Muscle layer of colon (tissue), 2 donors: Measurements from ENCODE around the gene PRRT2.

ENCODE experiments used
- H3K27ac ChIP-seq: one replicate; pipeline ENCODE4 v1.7.0; 2013; ENCODE audit warnings: low read depth, mild to moderate bottlenecking, low read length, moderate library complexity
- H3K27me3 ChIP-seq, 2 donors: one replicate each; pipeline ENCODE4 v1.7.0; 2013; ENCODE audit warnings: low read length in 2 of 2, mild to moderate bottlenecking in 2 of 2; ENCODE audit not compliant: insufficient read depth in 2 of 2, control insufficient read depth in 1 of 2
- H3K36me3 ChIP-seq: one replicate; pipeline ENCODE4 v1.7.0; 2013; ENCODE audit warnings: mild to moderate bottlenecking, low read length; ENCODE audit not compliant: insufficient read depth
- H3K4me1 ChIP-seq: one replicate; pipeline ENCODE4 v1.7.0; 2013; ENCODE audit warnings: mild to moderate bottlenecking, low read length; ENCODE audit not compliant: insufficient read depth
- H3K4me3 ChIP-seq, 2 donors: one replicate each; pipeline ENCODE4 v1.7.0; 2013; ENCODE audit warnings: low read length in 2 of 2, low read depth in 1 of 2, mild to moderate bottlenecking in 1 of 2, moderate library complexity in 1 of 2
- H3K9ac ChIP-seq: one replicate; pipeline ENCODE4 v1.7.0; 2013; ENCODE audit warnings: low read length
- H3K9me3 ChIP-seq: one replicate; pipeline ENCODE4 v1.7.0; 2013; ENCODE audit warnings: mild to moderate bottlenecking, low read length
- donor health status: abdominal sarcoma.
- donor health status: Adenocarcinoma of cecum.

Gene PRRT2

DNA sequence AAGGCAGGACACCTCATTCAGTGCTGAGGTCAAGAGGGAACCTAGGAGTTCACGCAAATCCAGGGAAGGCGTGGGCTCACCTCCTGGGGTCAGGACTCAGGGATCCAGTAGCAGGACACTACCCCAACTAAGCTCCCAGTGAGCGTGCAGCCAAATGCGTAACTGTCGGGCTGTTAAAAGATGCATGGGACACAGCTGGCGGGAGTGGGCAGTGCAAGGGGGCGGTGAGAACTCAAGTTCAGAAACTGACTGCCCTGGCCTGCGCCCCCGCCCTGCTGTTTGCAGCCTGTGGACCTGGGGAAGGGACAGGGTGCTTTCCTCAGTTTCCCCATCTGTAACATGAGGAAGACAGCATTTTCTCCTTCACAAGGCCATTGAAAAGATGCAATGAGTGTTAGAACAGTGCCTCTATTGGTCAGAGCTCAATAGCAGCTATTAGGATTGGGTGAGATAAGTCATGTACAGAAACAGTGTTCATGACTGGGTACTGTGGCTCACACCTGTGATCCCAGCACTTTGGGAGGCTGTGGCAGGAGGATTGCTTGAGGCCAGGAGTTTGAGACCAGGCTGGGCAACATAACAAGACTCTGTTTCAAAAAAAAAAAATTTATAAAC is 30.8 kb downstream of the PRRT2 start:
- Histone ChIP-seq H3K4me3 (no peak overlapping the region), H3K9me3 (no peaks in the 10 kb centered on the region), H3K9ac (no peak overlapping the region), H3K27ac (no peak overlapping the region), H3K4me1 (no peaks in the 10 kb centered on the region), H3K27me3 (no peaks in the 10 kb centered on the region), H3K36me3 (peaks cover 64% of the 10 kb centered on the region)

- no peak overlapping the region for H3K4me3 ChIP-seq
- H3K9ac ChIP-seq: no peak overlapping the region
- no peaks in the 10 kb centered on the region for H3K4me1 ChIP-seq
- peaks cover 56% of the 10 kb centered on the region for H3K36me3 ChIP-seq
- no peaks in the 10 kb centered on the region for H3K27me3 ChIP-seq
- no peaks in the 10 kb centered on the region for H3K9me3 ChIP-seq
- H3K27ac ChIP-seq: no peak overlapping the region
Measured at GRCh38 chr16:29843931-29844330, 31.9 kb downstream of the PRRT2 start.

GRCh38 chr16:29844575-29845331 is 32.8 kb downstream of the PRRT2 start:
- no peak overlapping the region for H3K4me3 ChIP-seq
- H3K27me3 ChIP-seq: no peaks in the 10 kb centered on the region
- H3K4me1 ChIP-seq: no peaks in the 10 kb centered on the region
- peaks cover 54% of the 10 kb centered on the region for H3K36me3 ChIP-seq
- no peak overlapping the region for H3K9ac ChIP-seq
- no peaks in the 10 kb centered on the region for H3K9me3 ChIP-seq
- no peak overlapping the region for H3K27ac ChIP-seq

GRCh38 chr16:29845656-29846055 is 33.7 kb downstream of the PRRT2 start:
- H3K36me3 ChIP-seq: peaks cover 45% of the 10 kb centered on the region
- H3K27me3 ChIP-seq: no peaks in the 10 kb centered on the region
- no peak overlapping the region for H3K27ac ChIP-seq
- no peak overlapping the region for H3K9ac ChIP-seq
- H3K4me1 ChIP-seq: no peaks in the 10 kb centered on the region
- no peaks in the 10 kb centered on the region for H3K9me3 ChIP-seq
- H3K4me3 ChIP-seq: no peak overlapping the region

DNA sequence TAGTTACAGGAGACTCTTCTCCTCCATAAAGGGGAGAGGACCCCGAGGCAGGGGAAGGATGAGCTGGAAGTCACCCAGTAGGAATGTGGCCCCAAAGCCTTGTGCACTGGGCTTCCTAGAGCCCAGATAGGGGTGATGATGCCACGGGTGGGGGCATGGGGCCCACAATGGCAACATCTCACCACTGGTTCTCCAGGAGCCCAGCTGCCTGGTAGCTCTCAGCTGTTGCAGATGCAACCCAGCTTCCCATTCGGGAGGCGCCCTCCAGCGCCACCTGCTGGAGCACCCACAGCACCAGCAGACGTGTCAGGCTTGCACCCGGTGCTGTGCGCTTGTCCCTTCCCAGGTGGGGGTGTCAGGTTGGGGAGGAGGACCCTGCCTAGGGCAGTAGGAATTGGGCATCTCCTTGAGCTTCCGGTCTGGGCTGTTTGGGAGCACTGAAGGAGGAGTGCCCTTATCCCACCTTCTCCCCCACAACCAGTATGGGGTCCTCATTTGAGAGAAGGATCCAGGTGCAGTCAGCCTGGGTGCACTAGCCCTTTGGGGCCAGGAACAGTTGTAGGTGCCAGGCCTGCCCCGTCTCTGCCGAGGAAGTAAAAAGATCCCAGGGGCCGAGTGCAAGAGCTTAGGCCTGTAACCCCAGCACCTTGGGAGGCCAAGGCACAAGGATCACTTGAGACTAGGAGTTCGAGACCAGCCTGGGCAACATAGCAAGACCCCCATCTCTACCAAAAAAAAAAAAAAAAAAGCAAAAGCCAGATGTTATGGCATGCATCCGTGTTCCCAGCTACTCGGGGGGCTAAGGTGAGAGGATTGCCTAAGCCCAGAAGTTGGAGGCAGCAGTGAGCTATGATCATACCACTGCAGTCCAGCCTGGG is 36.7 kb downstream of the PRRT2 start:
- no peak overlapping the region for H3K27ac ChIP-seq
- no peak overlapping the region for H3K9ac ChIP-seq
- H3K27me3 ChIP-seq: no peaks in the 10 kb centered on the region
- no peak overlapping the region for H3K4me3 ChIP-seq
- no peaks in the 10 kb centered on the region for H3K9me3 ChIP-seq
- H3K36me3 ChIP-seq: peaks cover 28% of the 10 kb centered on the region
- H3K4me1 ChIP-seq: no peaks in the 10 kb centered on the region

- no peaks in the 10 kb centered on the region for H3K4me1 ChIP-seq
- H3K27me3 ChIP-seq: no peaks in the 10 kb centered on the region
- H3K9me3 ChIP-seq: no peaks in the 10 kb centered on the region
- H3K36me3 ChIP-seq: peaks cover 23% of the 10 kb centered on the region
- no peak overlapping the region for H3K9ac ChIP-seq
- H3K4me3 ChIP-seq: no peak overlapping the region
- no peak overlapping the region for H3K27ac ChIP-seq
Measured at GRCh38 chr16:29849505-29849904, 37.5 kb downstream of the PRRT2 start.

DNA sequence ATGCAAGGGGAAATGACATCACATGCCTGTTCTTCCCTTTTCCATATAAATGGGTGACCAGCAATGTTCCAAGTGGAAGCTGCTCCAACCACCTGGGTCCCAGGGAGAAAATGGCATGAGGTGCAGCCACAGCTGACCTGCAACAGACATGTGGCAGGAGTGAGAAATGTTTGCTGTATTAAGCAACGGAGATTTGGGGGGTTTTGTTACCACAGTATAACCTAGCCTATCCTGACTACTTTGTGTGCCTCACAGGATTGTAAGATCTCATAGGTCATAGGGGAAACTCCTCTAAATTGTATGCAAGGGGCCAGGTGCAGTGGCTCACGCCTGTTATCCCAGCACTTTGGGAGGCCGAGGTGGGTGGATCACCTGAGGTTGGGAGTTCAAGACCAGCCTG is 39.0 kb downstream of the PRRT2 start:
- no peak overlapping the region for H3K4me3 ChIP-seq

GRCh38 chr16:29852654-29853053 is 40.7 kb downstream of the PRRT2 start:
- H3K4me1 ChIP-seq: no peaks in the 10 kb centered on the region
- no peaks in the 10 kb centered on the region for H3K27me3 ChIP-seq
- no peaks in the 10 kb centered on the region for H3K9me3 ChIP-seq
- H3K4me3 ChIP-seq: no peak overlapping the region
- no peak overlapping the region for H3K27ac ChIP-seq
- H3K9ac ChIP-seq: no peak overlapping the region
- H3K36me3 ChIP-seq: peaks cover 2% of the 10 kb centered on the region

More for the DNA sequence above, 39.0 kb downstream of the PRRT2 start:
- Histone ChIP-seq H3K9me3 (no peaks in the 10 kb centered on the region), H3K27me3 (no peaks in the 10 kb centered on the region), H3K36me3 (peaks cover 16% of the 10 kb centered on the region), H3K4me1 (no peaks in the 10 kb centered on the region), H3K27ac (no peak overlapping the region), H3K9ac (no peak overlapping the region)

DNA sequence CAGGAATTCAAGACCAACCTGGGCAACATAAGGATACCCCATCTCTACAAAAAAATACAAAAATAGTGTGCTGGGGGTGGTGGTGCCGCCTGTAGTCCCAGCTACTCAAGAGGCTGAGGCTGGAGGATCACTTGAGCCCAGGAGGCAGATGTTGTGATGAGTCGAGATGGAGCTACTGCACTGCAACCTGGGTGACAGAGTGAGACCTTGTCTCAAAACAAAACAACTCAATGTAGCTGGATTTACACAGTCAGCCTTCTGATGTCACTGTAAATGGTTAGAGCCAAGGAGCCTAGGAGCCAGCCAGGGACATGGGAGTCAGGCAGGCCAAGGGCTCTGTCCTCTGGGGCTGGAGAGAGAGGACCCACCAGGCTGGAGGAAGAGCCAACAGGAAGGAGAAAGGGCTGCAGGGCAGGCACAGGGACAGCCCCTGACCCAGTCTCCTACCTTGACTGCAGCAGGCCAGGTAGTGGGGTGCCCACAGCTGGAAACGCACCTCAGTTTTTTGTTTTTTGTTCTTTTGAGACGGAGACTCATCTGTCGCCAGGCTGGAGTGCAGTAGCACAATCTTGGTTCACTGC is 42.6 kb downstream of the PRRT2 start:
- Histone ChIP-seq H3K27me3 (no peaks in the 10 kb centered on the region), H3K9ac (no peak overlapping the region), H3K4me3 (no peak overlapping the region), H3K27ac (no peak overlapping the region), H3K36me3 (peaks cover 16% of the 10 kb centered on the region), H3K9me3 (no peaks in the 10 kb centered on the region), H3K4me1 (no peaks in the 10 kb centered on the region)

DNA sequence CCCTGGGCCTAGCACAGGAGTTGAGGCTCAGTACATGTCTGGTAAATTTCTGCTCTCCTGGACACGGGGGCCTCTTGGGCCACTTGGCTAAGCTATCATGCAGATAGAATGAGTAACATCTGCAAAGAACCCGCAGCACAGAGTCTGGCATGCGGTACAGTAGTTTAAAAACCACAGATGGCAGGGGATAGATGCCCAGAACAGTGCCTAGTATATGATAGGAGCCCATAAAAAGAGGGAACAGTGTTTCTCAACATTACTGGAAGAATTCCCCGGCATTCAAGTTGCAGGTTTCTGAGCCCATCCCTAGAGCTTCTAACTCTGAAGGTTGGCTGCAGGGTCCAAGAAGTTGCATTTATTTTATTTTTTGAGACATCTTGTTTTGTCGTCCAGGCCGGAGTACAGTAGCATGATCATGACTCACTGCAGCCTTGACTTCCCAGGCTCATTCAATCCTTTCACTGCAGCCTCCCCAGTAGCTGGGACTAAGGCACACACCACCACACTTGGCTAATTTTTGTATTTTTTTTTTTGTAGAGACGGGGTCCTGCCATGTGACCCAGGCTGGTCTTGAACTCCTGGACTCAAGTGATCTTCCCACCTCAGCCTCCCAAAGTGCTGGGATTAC is 45.3 kb downstream of the PRRT2 start:
- no peak overlapping the region for H3K27ac ChIP-seq
- H3K9ac ChIP-seq: no peak overlapping the region
- H3K4me1 ChIP-seq: peaks cover 17% of the 10 kb centered on the region

More for the DNA sequence above, 45.3 kb downstream of the PRRT2 start:
- H3K9me3 ChIP-seq: no peaks in the 10 kb centered on the region
- H3K4me3 ChIP-seq: no peak overlapping the region
- H3K36me3 ChIP-seq: peaks cover 31% of the 10 kb centered on the region
- H3K27me3 ChIP-seq: no peaks in the 10 kb centered on the region
